Ascending aorta (tissue), 2 donors: ENCODE results near the gene CAPRIN2. TPM values are rescaled to one million over a fixed set of nuclear protein-coding genes. Genes with fewer than 3 reads are reported as not detected.

ENCODE experiments used
- DNase-seq, 2 donors: peaks; one replicate each; pipeline ENCODE4 v3.0.0-alpha.2; 2019; ENCODE audit warnings: low spot score in 2 of 2
- H3K27ac ChIP-seq, 2 donors: fragments of 200-600 bp; sonication (generic); one replicate each; pipeline ENCODE4 v1.5.1; 2016 to 2017; ENCODE audit warnings: mild to moderate bottlenecking in 1 of 2
- H3K27me3 ChIP-seq: fragments of 200-600 bp; sonication (generic); one replicate; pipeline ENCODE4 v1.5.1; 2017
- H3K36me3 ChIP-seq, 2 donors: fragments of 200-600 bp; sonication (generic); one replicate each; pipeline ENCODE4 v1.5.1; 2016
- H3K4me1 ChIP-seq, 2 donors: fragments of 200-600 bp; sonication (generic); one replicate each; pipeline ENCODE4 v1.5.1; 2016 to 2017; ENCODE audit warnings: mild to moderate bottlenecking in 1 of 2
- H3K4me3 ChIP-seq, 2 donors: fragments of 200-600 bp; sonication (generic); one replicate each; pipeline ENCODE4 v1.5.1; 2016 to 2017; ENCODE audit warnings: mild to moderate bottlenecking in 1 of 2
- H3K9me3 ChIP-seq, 2 donors: fragments of 200-600 bp; sonication (generic); one replicate each; pipeline ENCODE4 v1.5.1; 2016
- intact Hi-C: fragments of 100-400 bp; cut with DNase I; formaldehyde crosslinking; loops from one replicate; pipeline ENCODE4 v1.15.1; 2023
- total RNA-seq: library from RNA; depleted of rRNA; stranded (reverse); fragments of >200 nt; gene quantifications from one replicate; pipeline ENCODE4 v1.1.0, GENCODE V29; 2016
- TF ChIP-seq, protein P1 (sequence below), 3 experiments: fragments of 200-600 bp in 2 of 3; fragments of 450-650 bp in 1 of 3; sonication (generic) in 2 of 3; IDR thresholded peaks; one replicate each; pipeline ENCODE4 v1.5.1; 2016 to 2019; ENCODE audit warnings: antibody characterized with exemption in 3 of 3, mild to moderate bottlenecking in 1 of 3, moderate library complexity in 1 of 3

CAPRIN2 gene
- total RNA-seq, 1 donor from 2014 or later = 20.6 TPM

GRCh38 chr12:30725739-30726138 lies 29.0 kb downstream of the CAPRIN2 start:
- TF ChIP-seq, protein P1, sequence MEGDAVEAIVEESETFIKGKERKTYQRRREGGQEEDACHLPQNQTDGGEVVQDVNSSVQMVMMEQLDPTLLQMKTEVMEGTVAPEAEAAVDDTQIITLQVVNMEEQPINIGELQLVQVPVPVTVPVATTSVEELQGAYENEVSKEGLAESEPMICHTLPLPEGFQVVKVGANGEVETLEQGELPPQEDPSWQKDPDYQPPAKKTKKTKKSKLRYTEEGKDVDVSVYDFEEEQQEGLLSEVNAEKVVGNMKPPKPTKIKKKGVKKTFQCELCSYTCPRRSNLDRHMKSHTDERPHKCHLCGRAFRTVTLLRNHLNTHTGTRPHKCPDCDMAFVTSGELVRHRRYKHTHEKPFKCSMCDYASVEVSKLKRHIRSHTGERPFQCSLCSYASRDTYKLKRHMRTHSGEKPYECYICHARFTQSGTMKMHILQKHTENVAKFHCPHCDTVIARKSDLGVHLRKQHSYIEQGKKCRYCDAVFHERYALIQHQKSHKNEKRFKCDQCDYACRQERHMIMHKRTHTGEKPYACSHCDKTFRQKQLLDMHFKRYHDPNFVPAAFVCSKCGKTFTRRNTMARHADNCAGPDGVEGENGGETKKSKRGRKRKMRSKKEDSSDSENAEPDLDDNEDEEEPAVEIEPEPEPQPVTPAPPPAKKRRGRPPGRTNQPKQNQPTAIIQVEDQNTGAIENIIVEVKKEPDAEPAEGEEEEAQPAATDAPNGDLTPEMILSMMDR (IDR thresholded peaks at IDR 0.05) = no peak
- H3K4me1 ChIP-seq = no peaks in the 10 kb centered on the region
- H3K27me3 ChIP-seq = no peaks in the 10 kb centered on the region
- no peaks in the 10 kb centered on the region for H3K9me3 ChIP-seq
- no peak overlapping the region for H3K4me3 ChIP-seq
- intact Hi-C loops = no loop called here
- H3K36me3 ChIP-seq = peaks cover 13 to 19% of the 10 kb centered on the region in 2 donors
- no peak overlapping the region for H3K27ac ChIP-seq
- no peak for DNase-seq

DNA sequence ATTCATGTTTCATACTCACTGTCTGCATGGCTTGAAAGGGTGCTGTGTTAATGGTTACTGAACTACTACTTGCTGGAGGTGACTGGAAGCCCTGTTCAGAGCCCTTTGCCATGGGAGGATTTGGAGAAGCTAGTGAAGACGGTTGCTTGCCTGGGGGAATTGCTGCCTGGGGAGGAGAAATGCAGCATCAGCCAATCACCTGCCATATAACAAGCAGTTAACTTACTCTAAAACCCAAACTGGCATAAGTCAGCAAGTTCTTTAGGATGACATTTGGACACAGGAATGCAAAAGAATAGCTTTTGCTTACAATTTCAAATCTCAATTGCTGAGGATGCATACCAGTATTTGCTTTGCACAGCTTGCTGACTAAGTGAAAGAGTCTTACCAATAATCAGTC lies 35.7 kb downstream of the CAPRIN2 start:
- no peak overlapping the region for H3K4me3 ChIP-seq
- DNase-seq = no peak
- H3K36me3 ChIP-seq = peaks cover 44 to 50% of the 10 kb centered on the region in 2 donors
- TF ChIP-seq, protein P1 (IDR thresholded peaks at IDR 0.05) = no peak
- H3K27ac ChIP-seq = no peak overlapping the region
- H3K4me1 ChIP-seq = no peaks in the 10 kb centered on the region
- H3K27me3 ChIP-seq = no peaks in the 10 kb centered on the region
- intact Hi-C loops = no loop called here
- H3K9me3 ChIP-seq = no peaks in the 10 kb centered on the region

DNA sequence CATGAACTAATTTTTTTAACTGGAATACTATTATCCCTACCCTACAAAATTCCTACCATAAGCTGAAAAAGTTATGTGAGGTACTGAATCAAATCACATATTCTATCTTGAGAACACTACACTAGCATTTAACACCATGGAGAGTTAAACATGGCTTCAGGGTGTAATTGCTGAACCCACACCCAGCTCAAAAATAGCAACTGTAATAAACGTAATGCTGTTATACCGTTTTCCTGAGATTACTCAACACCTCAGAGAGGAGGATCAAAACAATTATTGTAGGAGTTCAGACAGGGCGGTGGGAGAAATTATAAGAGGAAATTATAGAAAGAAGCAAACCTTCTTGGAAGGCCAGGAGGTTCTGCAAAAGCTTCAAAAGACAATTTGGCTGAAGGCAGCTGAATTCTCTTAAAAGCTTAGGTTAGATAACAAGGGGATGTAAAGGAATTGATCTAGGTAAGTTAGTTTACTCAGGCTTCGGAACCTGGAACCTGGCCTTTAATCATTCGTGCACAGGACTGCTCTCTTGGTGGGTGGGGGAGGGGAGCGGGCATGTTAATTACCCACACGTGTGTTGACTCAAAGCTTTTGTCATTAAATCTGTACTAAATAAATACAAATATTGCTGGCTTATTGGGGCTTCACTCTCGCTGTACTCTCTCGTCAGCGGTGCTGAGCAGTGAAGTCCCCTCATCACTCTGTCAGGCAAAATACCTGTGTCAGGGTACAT lies 47.0 kb downstream of the CAPRIN2 start:
- no peak overlapping the region for H3K4me3 ChIP-seq

DNA sequence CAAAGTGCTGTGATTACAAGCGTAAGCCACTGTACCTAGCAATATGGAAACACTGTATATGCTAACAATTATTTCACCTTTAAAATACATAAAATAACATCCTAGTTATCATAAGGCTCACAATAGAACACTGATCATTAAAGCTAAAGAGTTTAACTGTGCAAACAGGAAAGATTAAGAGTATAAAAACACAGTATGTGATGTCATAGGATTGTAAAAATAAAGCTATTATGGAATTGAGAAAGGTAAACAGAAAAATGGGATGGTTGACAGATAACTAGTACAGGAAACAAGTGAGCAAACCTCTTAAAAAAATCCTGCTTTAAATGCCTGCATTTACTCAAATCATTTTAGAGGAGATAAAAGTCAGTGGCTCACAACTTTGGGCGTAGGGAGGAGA lies 48.3 kb downstream of the CAPRIN2 start:
- Histone ChIP-seq H3K4me1 (no peaks in the 10 kb centered on the region), H3K27me3 (no peaks in the 10 kb centered on the region), H3K4me3 (no peak overlapping the region), H3K27ac (no peak overlapping the region), H3K9me3 (no peaks in the 10 kb centered on the region), H3K36me3 (peaks cover 6 to 19% of the 10 kb centered on the region in 2 donors)
- DNase-seq = no peak
- intact Hi-C loops = no loop called here
- TF ChIP-seq, protein P1 (IDR thresholded peaks at IDR 0.05) = no peak

More for the DNA sequence above, 47.0 kb downstream of the CAPRIN2 start:
- TF ChIP-seq, protein P1 (IDR thresholded peaks at IDR 0.05) = no peak
- Histone ChIP-seq H3K27ac (no peak overlapping the region), H3K4me1 (no peaks in the 10 kb centered on the region), H3K36me3 (peaks cover 11 to 30% of the 10 kb centered on the region in 2 donors), H3K27me3 (no peaks in the 10 kb centered on the region), H3K9me3 (no peaks in the 10 kb centered on the region)
- no peak for DNase-seq
- intact Hi-C loops = no loop called here

DNA sequence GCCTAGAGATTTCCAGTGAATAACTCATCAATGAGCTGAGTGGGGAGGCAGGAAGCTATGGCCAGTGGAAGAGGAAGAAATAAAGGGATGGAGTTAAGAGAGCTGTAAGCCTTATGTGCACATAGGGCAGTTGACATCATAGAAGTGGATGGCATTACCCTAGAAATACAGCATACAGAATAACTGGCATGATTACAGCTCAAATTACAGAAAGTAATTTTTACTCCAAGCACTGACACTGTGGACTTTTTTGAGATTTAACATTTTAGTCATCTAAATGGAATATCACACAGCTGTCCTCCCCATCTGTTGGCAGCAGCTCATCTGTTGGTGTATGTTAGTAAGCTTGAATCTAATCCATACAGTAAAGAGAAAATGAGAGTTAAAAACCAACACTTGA lies 53.7 kb downstream of the CAPRIN2 start:
- intact Hi-C loops = no loop called here
- TF ChIP-seq, protein P1 (IDR thresholded peaks at IDR 0.05) = no peak
- Histone ChIP-seq H3K36me3 (no peaks in the 10 kb centered on the region), H3K27ac (no peak overlapping the region), H3K4me3 (no peak overlapping the region), H3K9me3 (no peaks in the 10 kb centered on the region), H3K27me3 (no peaks in the 10 kb centered on the region), H3K4me1 (no peaks in the 10 kb centered on the region)
- no peak for DNase-seq
